Measurements from ENCODE around the gene STXBP1.

The STXBP1 gene

GRCh38 chr9:127637322-127637847 lies 25.3 kb downstream of the STXBP1 start:
- no peaks in the 10 kb centered on the region for H3K4me1 ChIP-seq (ENCODE audit: control insufficient read depth in 1 of 2, insufficient read depth in 1 of 2, low read depth in 1 of 2, low read length in 1 of 2)
- no peaks in the 10 kb centered on the region for H3K36me3 ChIP-seq
- H3K27ac ChIP-seq = no peak overlapping the region
- no peaks in the 10 kb centered on the region for H3K9me3 ChIP-seq
- peaks cover 12% of the 10 kb centered on the region for H3K27me3 ChIP-seq
- H3K4me3 ChIP-seq (ENCODE audit: low read depth in 1 of 2, low read length in 1 of 2) = no peak overlapping the region
- TF ChIP-seq CTCF (IDR thresholded peaks at IDR 0.05) = no peak

GRCh38 chr9:127640908-127641545 lies 28.9 kb downstream of the STXBP1 start:
- no peak overlapping the region for H3K4me3 ChIP-seq (ENCODE audit: low read depth in 1 of 2, low read length in 1 of 2)
- H3K27me3 ChIP-seq = peaks cover 31% of the 10 kb centered on the region
- H3K9me3 ChIP-seq = no peaks in the 10 kb centered on the region
- H3K36me3 ChIP-seq = no peaks in the 10 kb centered on the region
- no peaks in the 10 kb centered on the region for H3K4me1 ChIP-seq (ENCODE audit: control insufficient read depth in 1 of 2, insufficient read depth in 1 of 2, low read depth in 1 of 2, low read length in 1 of 2)
- H3K27ac ChIP-seq = no peak overlapping the region
- TF ChIP-seq CTCF (IDR thresholded peaks at IDR 0.05) = no peak

GRCh38 chr9:127642082-127642740 lies 30.1 kb downstream of the STXBP1 start:
- Histone ChIP-seq H3K9me3 (no peaks in the 10 kb centered on the region), H3K4me3 (ENCODE audit: low read depth in 1 of 2, low read length in 1 of 2) (no peak overlapping the region), H3K27ac (no peak overlapping the region), H3K27me3 (peaks cover 34% of the 10 kb centered on the region), H3K36me3 (no peaks in the 10 kb centered on the region), H3K4me1 (ENCODE audit: control insufficient read depth in 1 of 2, insufficient read depth in 1 of 2, low read depth in 1 of 2, low read length in 1 of 2) (no peaks in the 10 kb centered on the region)
- TF ChIP-seq CTCF (IDR thresholded peaks at IDR 0.05) = no peak

GRCh38 chr9:127644146-127644827 lies 32.2 kb downstream of the STXBP1 start:
- H3K4me3 ChIP-seq (ENCODE audit: low read depth in 1 of 2, low read length in 1 of 2) = no peak overlapping the region
- no peaks in the 10 kb centered on the region for H3K9me3 ChIP-seq
- H3K27ac ChIP-seq = no peak overlapping the region
- no peaks in the 10 kb centered on the region for H3K4me1 ChIP-seq (ENCODE audit: control insufficient read depth in 1 of 2, insufficient read depth in 1 of 2, low read depth in 1 of 2, low read length in 1 of 2)
- peaks cover 31% of the 10 kb centered on the region for H3K27me3 ChIP-seq
- TF ChIP-seq CTCF (IDR thresholded peaks at IDR 0.05) = no peak
- no peaks in the 10 kb centered on the region for H3K36me3 ChIP-seq

- Histone ChIP-seq H3K4me3 (ENCODE audit: low read depth in 1 of 2, low read length in 1 of 2) (no peak overlapping the region), H3K36me3 (no peaks in the 10 kb centered on the region), H3K27me3 (peaks cover 31% of the 10 kb centered on the region), H3K4me1 (ENCODE audit: control insufficient read depth in 1 of 2, insufficient read depth in 1 of 2, low read depth in 1 of 2, low read length in 1 of 2) (no peaks in the 10 kb centered on the region), H3K27ac (no peak overlapping the region), H3K9me3 (no peaks in the 10 kb centered on the region)
- TF ChIP-seq CTCF (IDR thresholded peaks at IDR 0.05) = no peak
Observed at GRCh38 chr9:127644943-127645342, 32.9 kb downstream of the STXBP1 start.

Data from neutrophil (primary cell).